HCT116 (cell line): ENCODE results near the gene CMC2. TPM values are rescaled to one million over a fixed set of nuclear protein-coding genes. Genes with fewer than 3 reads are reported as not detected.

Source experiments
- ATAC-seq: fragments of 200-7000 bp; cut with Tn5 transposase; 2 replicates; pipeline ENCODE4 v1.9.1; 2020; ENCODE audit warnings: mild to moderate bottlenecking, moderate library complexity
- BruUV-seq: library from RNA; stranded (reverse); fragments of 400-500 nt; replicated peaks from 2 replicates; lab custom pipeline; 2021; lab: Mats Ljungman, UMichigan
- CTCF ChIA-PET: fragments of 300-600 bp; sonication (Branson Sonifier 250); formaldehyde crosslinking; loops from one replicate; lab custom pipeline; 2021; ENCODE audit warnings: antibody characterized with exemption; lab: Charles Lee
- POLR2A ChIA-PET: fragments of 300-600, 350-600 bp; sonication (Branson Sonifier 250); formaldehyde crosslinking; loops from one replicate; lab custom pipeline; 2021; ENCODE audit warnings: antibody characterized with exemption; lab: Charles Lee
- RAD21 ChIA-PET, 2 experiments: fragments of 300-600 bp; sonication (Branson Sonifier 250); formaldehyde crosslinking; loops; one replicate each; lab custom pipeline; 2023; ENCODE audit warnings: low total read pairs in 2 of 2; ENCODE audit not compliant: uncharacterized antibody in 2 of 2, unreplicated experiment in 2 of 2, low non-redundant PET in 1 of 2; lab: Charles Lee
- DNase-seq: peaks from one replicate; pipeline ENCODE4 v3.0.0-alpha.2; 2010; ENCODE audit warnings: low read depth, low spot score
- H2AFZ ChIP-seq: fragments of 200-600 bp; shearing (Covaris generic), sonication (generic); 2 replicates; pipeline ENCODE4 v1.6.1; 2017; ENCODE audit warnings: low read depth, mixed run types, mixed read lengths, antibody characterized with exemption, low read length; ENCODE audit not compliant: poor library complexity, severe bottlenecking
- H3K27ac ChIP-seq: 2 replicates; pipeline ENCODE4 v1.5.1; 2012; ENCODE audit warnings: low read depth, low read length
- H3K27me3 ChIP-seq: fragments of 200-600 bp; sonication (generic); 2 replicates; pipeline ENCODE4 v1.6.1; 2016; ENCODE audit warnings: mixed run types, low read length, mixed read lengths; ENCODE audit not compliant: insufficient read depth
- H3K36me3 ChIP-seq, 2 experiments: fragments of 200-500 bp in 1 of 2; fragments of 200-600 bp in 1 of 2; sonication (Bioruptor generic) in 1 of 2; sonication (generic) in 1 of 2; 2 replicates each; pipeline versions ENCODE4 v1.5.1 to v1.6.1; 2014 to 2016; ENCODE audit warnings: low read length in 2 of 2, inconsistent platforms in 1 of 2, mixed read lengths in 1 of 2, mixed run types in 1 of 2; ENCODE audit not compliant: insufficient read depth in 2 of 2, control insufficient read depth in 1 of 2
- H3K4me1 ChIP-seq, 2 experiments: fragments of 200-600 bp in 1 of 2; sonication (generic) in 1 of 2; 2 replicates each; pipeline versions ENCODE4 v1.5.1 to v1.6.1; 2012 to 2017; ENCODE audit warnings: low read length in 2 of 2, inconsistent platforms in 1 of 2, mild to moderate bottlenecking in 1 of 2, mixed read lengths in 1 of 2, mixed run types in 1 of 2, moderate library complexity in 1 of 2; ENCODE audit not compliant: insufficient read depth in 2 of 2, control insufficient read depth in 1 of 2
- H3K4me2 ChIP-seq: fragments of 200-600 bp; sonication (generic); 2 replicates; pipeline ENCODE4 v1.6.1; 2017; ENCODE audit warnings: mixed run types, low read length, mixed read lengths
- H3K4me3 ChIP-seq, 2 experiments: fragments of 200-600 bp in 1 of 2; sonication (generic) in 1 of 2; replicated peaks in 1 of 2; 2 replicates each; pipeline ENCODE4 v1.5.1; 2011 to 2016; ENCODE audit warnings: low read length in 2 of 2, control low read depth in 1 of 2, low read depth in 1 of 2, mild to moderate bottlenecking in 1 of 2, mixed read lengths in 1 of 2, mixed run types in 1 of 2
- H3K79me2 ChIP-seq: fragments of 200-600 bp; sonication (generic); 2 replicates; pipeline ENCODE4 v1.6.1; 2017; ENCODE audit warnings: mild to moderate bottlenecking, mixed run types, low read length, moderate library complexity, mixed read lengths; ENCODE audit not compliant: insufficient read depth
- H3K9ac ChIP-seq: fragments of 200-600 bp; sonication (generic); 2 replicates; pipeline ENCODE4 v1.6.1; 2016; ENCODE audit warnings: low read length, mixed read lengths
- H3K9me2 ChIP-seq: fragments of 200-600 bp; sonication (generic), shearing (Covaris generic); 2 replicates; pipeline ENCODE4 v1.6.1; 2017; ENCODE audit warnings: mixed run types, mild to moderate bottlenecking, moderate library complexity; ENCODE audit not compliant: insufficient read depth
- H3K9me3 ChIP-seq, 2 experiments: fragments of 200-500 bp in 1 of 2; fragments of 200-600 bp in 1 of 2; sonication (Bioruptor generic) in 1 of 2; sonication (generic) in 1 of 2; 2 replicates each; pipeline ENCODE4 v1.6.1; 2014 to 2017; ENCODE audit warnings: low read length in 2 of 2, mixed read lengths in 2 of 2, inconsistent platforms in 1 of 2, low read depth in 1 of 2, mild to moderate bottlenecking in 1 of 2, mixed run types in 1 of 2, moderate library complexity in 1 of 2; ENCODE audit not compliant: control insufficient read depth in 1 of 2, insufficient read depth in 1 of 2
- H4K20me1 ChIP-seq: fragments of 200-600 bp; sonication (generic), shearing (Covaris generic); 2 replicates; pipeline ENCODE4 v1.6.1; 2017; ENCODE audit warnings: mixed run types, mild to moderate bottlenecking, moderate library complexity; ENCODE audit not compliant: insufficient read depth
- EGR1 ChIP-seq: IDR thresholded peaks from 2 replicates; pipeline ENCODE4 v1.6.1; 2012; ENCODE audit warnings: low read depth
- ELF1 ChIP-seq: IDR thresholded peaks from 2 replicates; pipeline ENCODE4 v1.6.1; 2012; ENCODE audit warnings: low read depth, borderline replicate concordance
- EZH2 ChIP-seq: fragments of 200-600 bp; sonication (generic); IDR thresholded peaks from 2 replicates; pipeline ENCODE4 v1.6.1; 2017; ENCODE audit warnings: antibody characterized with exemption, mixed run types
- FOSL1 ChIP-seq: IDR thresholded peaks from 2 replicates; pipeline ENCODE4 v1.6.1; 2012; ENCODE audit warnings: low read depth
- JUND ChIP-seq: IDR thresholded peaks from 2 replicates; pipeline ENCODE4 v1.6.1; 2012
- MAX ChIP-seq: IDR thresholded peaks from 2 replicates; pipeline ENCODE4 v1.6.1; 2012
- SIN3A ChIP-seq: IDR thresholded peaks from 2 replicates; pipeline ENCODE4 v1.6.1; 2012; ENCODE audit warnings: low read depth
- YY1 ChIP-seq: IDR thresholded peaks from 2 replicates; pipeline ENCODE4 v1.6.1; 2011; ENCODE audit warnings: low read length, low read depth, moderate library complexity, mild to moderate bottlenecking; ENCODE audit not compliant: insufficient replicate concordance; ENCODE audit errors: extremely low read depth
- ZFX ChIP-seq: fragments of 450-650 bp; IDR thresholded peaks from 2 replicates; pipeline ENCODE4 v1.6.1; 2017
- ZNF274 ChIP-seq: fragments of 200-500 bp; sonication (Bioruptor generic); IDR thresholded peaks from 2 replicates; pipeline ENCODE4 v1.6.1; 2014; ENCODE audit warnings: mild to moderate bottlenecking, low read depth, low read length, inconsistent platforms
- intact Hi-C: fragments of 100-400 bp; cut with micrococcal nuclease; formaldehyde crosslinking; loops from 2 replicates; pipeline ENCODE4 v1.10.0; 2022
- total RNA-seq: library from RNA; stranded (reverse); gene quantifications from one replicate; pipeline ENCODE4 v1.2.1, GENCODE V29; 2021; ENCODE audit not compliant: unreplicated experiment
- TF ChIP-seq, protein P1 (sequence below), 3 experiments: fragments of 200-600 bp in 1 of 3; sonication (generic) in 1 of 3; IDR thresholded peaks in 2 of 3; conservative IDR thresholded peaks in 1 of 3; 2 replicates each; pipeline ENCODE4 v1.5.1; 2012 to 2017; ENCODE audit warnings: low read depth in 2 of 3, low read length in 2 of 3, antibody characterized with exemption in 1 of 3, borderline replicate concordance in 1 of 3, control low read depth in 1 of 3, mild to moderate bottlenecking in 1 of 3, mixed read lengths in 1 of 3, mixed run types in 1 of 3, moderate library complexity in 1 of 3; ENCODE audit not compliant: insufficient read depth in 1 of 3

The CMC2 gene
- total RNA-seq, 1 experiment from 2014 or later, result 119 TPM

DNA sequence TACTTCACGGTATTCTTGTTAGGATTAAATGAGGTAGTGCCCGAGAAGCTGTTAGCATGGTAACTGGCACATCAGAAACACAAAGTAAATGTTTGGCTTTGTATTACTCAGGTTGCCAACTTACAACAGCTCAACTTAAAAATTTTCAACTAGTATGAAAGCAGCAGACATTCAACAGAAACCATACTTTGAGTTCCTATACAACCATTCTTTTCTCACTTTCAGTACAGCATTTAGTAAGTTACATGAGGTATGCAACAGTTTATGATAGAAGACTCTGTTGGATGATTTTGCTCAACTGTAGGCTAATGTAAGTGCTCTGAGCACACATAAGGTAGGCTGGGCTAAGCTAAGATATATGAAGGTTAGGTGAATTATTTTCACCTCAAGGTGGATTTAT lies 8.0 kb upstream of the CMC2 start:
- H3K27me3 ChIP-seq, result no peaks in the 10 kb centered on the region
- no TSS peak for BruUV-seq
- H3K36me3 ChIP-seq, result peaks cover 57 to 68% of the 10 kb centered on the region in 2 experiments
- no peak for DNase-seq
- H3K27ac ChIP-seq, result no peak overlapping the region
- TF ChIP-seq ELF1 (no peak), ZNF274 (no peak), EGR1 (no peak), SIN3A (no peak), ZFX (no peak), MAX (no peak), FOSL1 (no peak), JUND (no peak), YY1 (no peak), EZH2 (no peak)
- TF ChIP-seq, protein P1, sequence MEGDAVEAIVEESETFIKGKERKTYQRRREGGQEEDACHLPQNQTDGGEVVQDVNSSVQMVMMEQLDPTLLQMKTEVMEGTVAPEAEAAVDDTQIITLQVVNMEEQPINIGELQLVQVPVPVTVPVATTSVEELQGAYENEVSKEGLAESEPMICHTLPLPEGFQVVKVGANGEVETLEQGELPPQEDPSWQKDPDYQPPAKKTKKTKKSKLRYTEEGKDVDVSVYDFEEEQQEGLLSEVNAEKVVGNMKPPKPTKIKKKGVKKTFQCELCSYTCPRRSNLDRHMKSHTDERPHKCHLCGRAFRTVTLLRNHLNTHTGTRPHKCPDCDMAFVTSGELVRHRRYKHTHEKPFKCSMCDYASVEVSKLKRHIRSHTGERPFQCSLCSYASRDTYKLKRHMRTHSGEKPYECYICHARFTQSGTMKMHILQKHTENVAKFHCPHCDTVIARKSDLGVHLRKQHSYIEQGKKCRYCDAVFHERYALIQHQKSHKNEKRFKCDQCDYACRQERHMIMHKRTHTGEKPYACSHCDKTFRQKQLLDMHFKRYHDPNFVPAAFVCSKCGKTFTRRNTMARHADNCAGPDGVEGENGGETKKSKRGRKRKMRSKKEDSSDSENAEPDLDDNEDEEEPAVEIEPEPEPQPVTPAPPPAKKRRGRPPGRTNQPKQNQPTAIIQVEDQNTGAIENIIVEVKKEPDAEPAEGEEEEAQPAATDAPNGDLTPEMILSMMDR (IDR thresholded peaks at IDR 0.05 in 2 of 3, conservative IDR thresholded peaks at IDR 0.05 in 1 of 3; ENCODE audit: borderline replicate concordance in 1 of 3, insufficient read depth in 1 of 3, low read depth in 2 of 3, low read length in 2 of 3), result no peak
- intact Hi-C loops, result no loop called here
- POLR2A ChIA-PET, result no interaction called here
- H3K4me3 ChIP-seq, result no peak overlapping the region
- H3K79me2 ChIP-seq, result peaks cover 30% of the 10 kb centered on the region
- no peaks in the 10 kb centered on the region for H3K4me1 ChIP-seq
- H3K9me3 ChIP-seq, result no peaks in the 10 kb centered on the region
- no peak for ATAC-seq
- H3K9me2 ChIP-seq, result no peaks in the 10 kb centered on the region
- no peak overlapping the region for H2AFZ ChIP-seq
- RAD21 ChIA-PET, result no interaction called here
- no peak overlapping the region for H3K9ac ChIP-seq
- CTCF ChIA-PET, result interaction anchor here (0.9 to 1.0 kb wide), 2 partner anchors 10 to 21 kb away, joined by 3 to 4 read pairs; partner anchors contain the start of gene ATMIN
- H3K4me2 ChIP-seq, result no peak overlapping the region
- no peaks in the 10 kb centered on the region for H4K20me1 ChIP-seq
